GM23248 (cell line): ENCODE results near the gene HAGH. TPM values are rescaled to one million over a fixed set of nuclear protein-coding genes. Genes with fewer than 3 reads are reported as not detected.

ENCODE experiments used
- DNase-seq: peaks from one replicate; pipeline ENCODE4 v3.0.0-alpha.2; 2015
- H2AFZ ChIP-seq: fragments of 200-600 bp; sonication (generic); 2 replicates; pipeline ENCODE4 v1.6.1; 2016; ENCODE audit warnings: antibody characterized with exemption
- H3F3A ChIP-seq: fragments of 200-600 bp; sonication (generic); 2 replicates; pipeline ENCODE4 v1.6.1; 2016; ENCODE audit warnings: mild to moderate bottlenecking, antibody characterized with exemption, mixed run types; ENCODE audit not compliant: insufficient read depth
- H3K27ac ChIP-seq: fragments of 200-600 bp; sonication (generic); 2 replicates; pipeline ENCODE4 v1.5.1; 2016; ENCODE audit warnings: mild to moderate bottlenecking
- H3K27me3 ChIP-seq: fragments of 200-600 bp; sonication (generic); replicated peaks from 2 replicates; pipeline ENCODE4 v1.6.1; 2016; ENCODE audit warnings: mild to moderate bottlenecking; ENCODE audit not compliant: insufficient read depth
- H3K36me3 ChIP-seq: fragments of 200-600 bp; sonication (generic); 2 replicates; pipeline ENCODE4 v1.6.1; 2016; ENCODE audit warnings: low read depth, mild to moderate bottlenecking
- H3K4me1 ChIP-seq: fragments of 200-600 bp; sonication (generic); 2 replicates; pipeline ENCODE4 v1.6.1; 2016; ENCODE audit warnings: mild to moderate bottlenecking; ENCODE audit not compliant: insufficient read depth
- H3K4me2 ChIP-seq: fragments of 200-600 bp; sonication (generic); one replicate; pipeline ENCODE4 v1.6.1; 2016; ENCODE audit warnings: mild to moderate bottlenecking; ENCODE audit not compliant: unreplicated experiment
- H3K4me3 ChIP-seq: fragments of 200-600 bp; sonication (generic); 2 replicates; pipeline ENCODE4 v1.5.1; 2016; ENCODE audit warnings: mild to moderate bottlenecking
- H3K79me2 ChIP-seq: fragments of 200-600 bp; sonication (generic); 2 replicates; pipeline ENCODE4 v1.6.1; 2016; ENCODE audit warnings: mild to moderate bottlenecking; ENCODE audit not compliant: insufficient read depth
- H3K9ac ChIP-seq: fragments of 200-600 bp; sonication (generic); 2 replicates; pipeline ENCODE4 v1.6.1; 2016; ENCODE audit warnings: mild to moderate bottlenecking
- H3K9me2 ChIP-seq: fragments of 200-600 bp; sonication (generic); 2 replicates; pipeline ENCODE4 v1.6.1; 2016; ENCODE audit warnings: mixed run types, mild to moderate bottlenecking, moderate library complexity; ENCODE audit not compliant: insufficient read depth
- H3K9me3 ChIP-seq: fragments of 200-600 bp; sonication (generic); one replicate; pipeline ENCODE4 v1.6.1; 2017; ENCODE audit warnings: low read depth
- H4K20me1 ChIP-seq: fragments of 200-600 bp; sonication (generic); 2 replicates; pipeline ENCODE4 v1.6.0; 2016; ENCODE audit not compliant: insufficient read depth
- EZH2 ChIP-seq: fragments of 200-600 bp; sonication (generic); IDR thresholded peaks from 2 replicates; pipeline ENCODE4 v1.6.1; 2018; ENCODE audit warnings: antibody characterized with exemption, mild to moderate bottlenecking; ENCODE audit not compliant: insufficient read depth, poor library complexity, severe bottlenecking
- EZH2phosphoT487 ChIP-seq: fragments of 200-600 bp; sonication (generic); IDR thresholded peaks from 2 replicates; pipeline ENCODE4 v1.6.1; 2018; ENCODE audit warnings: antibody characterized with exemption, moderate library complexity, mild to moderate bottlenecking, low read depth; ENCODE audit not compliant: insufficient read depth
- WGBS, 2 experiments: methylation state at CpG; one replicate each; pipeline ENCODE4 v1.1.6; 2015 to 2017; ENCODE audit warnings: low lambda C conversion rate in 2 of 2, low coverage in 1 of 2; ENCODE audit errors: missing lambda C conversion rate in 2 of 2; 5-methylcytosine and 5-hydroxymethylcytosine counted together
- in situ Hi-C: fragments of 300-500 bp; cut with MboI; formaldehyde crosslinking; loops from 2 replicates; pipeline ENCODE4 v1.15.0; 2020
- polyA plus RNA-seq: library from polyadenylated mRNA; unstranded; fragments of >200 nt; fragmentation: Nextera tagmentation; extraction: Ambion mirVana; gene quantifications from 2 replicates; pipeline ENCODE4 v1.2.1, GENCODE V29; 2016
- total RNA-seq: library from RNA; depleted of rRNA; stranded (reverse); fragments of >200 nt; shearing (Covaris generic); gene quantifications from 2 replicates; pipeline ENCODE4 v1.2.3, GENCODE V29; 2014

The HAGH gene
- total and polyA plus RNA-seq, 2 experiments from 2014 or later = 48.9 to 76.5 TPM

DNA sequence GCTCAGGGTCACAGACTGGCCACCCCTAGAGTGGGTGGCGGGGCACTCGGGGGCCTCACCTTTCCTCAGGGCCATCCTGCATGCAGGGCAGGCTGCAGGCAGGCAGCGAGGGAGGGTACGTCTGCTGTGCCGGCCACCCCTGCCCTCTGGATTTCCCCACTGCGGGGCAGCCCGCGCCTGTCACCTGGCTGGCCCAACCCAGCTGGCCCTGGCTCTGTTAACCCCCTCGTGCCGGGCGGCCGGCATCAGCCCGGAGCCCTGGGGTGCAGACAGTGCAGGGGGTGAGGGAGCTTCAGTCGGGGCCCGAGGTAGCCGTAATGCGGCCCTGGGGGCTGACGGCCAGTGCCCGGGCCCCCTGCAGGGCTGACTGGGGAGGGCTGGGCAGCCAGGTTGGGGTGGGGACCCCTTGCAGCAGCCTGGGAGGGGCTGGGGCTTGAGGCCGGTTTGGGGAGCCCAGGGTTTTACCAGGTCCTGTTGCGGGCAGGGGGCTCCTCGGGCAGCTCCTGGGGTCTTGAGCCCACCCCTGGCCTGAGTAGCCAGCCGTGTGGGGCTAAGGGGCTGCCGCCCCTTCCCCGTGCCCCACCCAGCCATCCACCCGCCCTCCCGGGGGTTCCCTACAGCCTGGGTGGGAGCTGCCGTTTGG is 32.9 kb downstream of the HAGH start, which contains the start of gene IGFALS:
IGFALS (minus strand) TSS at position 128 of the 643 bp plus-strand sequence; CDS start at position 75, 53 bp downstream.
- WGBS, 2 experiments = 42 to 53% methylated on average over 18 to 21 of the region's 28 CpGs
- DNase-seq = no peak
- no peaks in the 10 kb centered on the region for H3K79me2 ChIP-seq
- no peaks in the 10 kb centered on the region for H4K20me1 ChIP-seq
- H3K27ac ChIP-seq = no peak within 1 kb of the TSS
- no peaks in the 10 kb centered on the region for H3K9me3 ChIP-seq
- H3F3A ChIP-seq = no peaks in the 10 kb centered on the region
- H3K4me1 ChIP-seq = no peaks in the 10 kb centered on the region
- H3K36me3 ChIP-seq = no peaks in the 10 kb centered on the region; the same call in 1 of the 2 replicates
- H3K9me2 ChIP-seq = no peaks in the 10 kb centered on the region
- H2AFZ ChIP-seq = no peak within 1 kb of the TSS
- H3K4me2 ChIP-seq = no peak within 1 kb of the TSS
- no peak within 1 kb of the TSS for H3K4me3 ChIP-seq
- in situ Hi-C loops = no loop called here
- H3K9ac ChIP-seq = no peak within 1 kb of the TSS
- TF ChIP-seq EZH2 (no peak), EZH2phosphoT487 (no peak)
- H3K27me3 ChIP-seq = no peaks in the 10 kb centered on the region

DNA sequence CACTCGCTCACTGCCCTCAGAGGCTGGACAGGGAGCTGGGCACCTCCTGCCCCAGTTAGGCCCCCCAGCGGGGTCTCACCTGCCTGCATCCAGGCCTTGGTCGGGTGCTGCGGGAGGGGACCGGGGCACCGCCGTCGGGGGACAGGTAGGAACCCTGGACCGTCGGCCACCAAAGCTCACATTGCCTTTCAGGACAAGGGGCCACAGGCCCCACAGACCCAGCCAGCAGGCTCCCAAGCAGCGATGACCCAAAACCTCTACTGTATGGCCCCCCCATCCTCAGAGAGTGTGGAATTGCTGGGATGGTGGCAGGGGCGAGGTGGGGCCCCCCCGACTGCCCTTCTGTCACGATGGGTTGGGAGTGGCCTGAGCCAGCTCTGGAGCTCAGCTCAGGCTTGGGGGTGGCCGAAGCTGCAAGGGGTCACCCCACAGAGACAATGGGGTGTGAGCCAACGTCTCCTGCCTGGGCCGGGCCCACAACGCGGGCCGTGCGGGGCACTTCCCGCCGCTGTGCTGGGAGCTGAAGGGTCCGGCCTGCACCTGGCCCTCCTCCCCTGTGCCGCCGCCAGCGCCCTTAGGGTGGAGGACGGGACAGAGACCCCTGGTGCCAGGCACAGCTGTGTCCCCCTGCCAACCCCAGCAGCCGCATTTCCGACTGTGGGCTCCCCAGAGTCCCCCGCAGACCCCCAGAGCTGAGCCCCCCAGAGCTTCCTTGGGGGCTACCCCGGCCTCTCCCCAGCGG is 33.6 kb downstream of the HAGH start:
- H3K36me3 ChIP-seq = no peaks in the 10 kb centered on the region; the same call in 1 of the 2 replicates
- no peak overlapping the region for H3K4me2 ChIP-seq
- H3F3A ChIP-seq = no peaks in the 10 kb centered on the region
- whole genome bisulfite sequencing, 2 experiments = 85% methylated on average over 12 to 33 of the region's 33 CpGs
- no peak overlapping the region for H3K27ac ChIP-seq
- no peaks in the 10 kb centered on the region for H3K9me2 ChIP-seq
- no peak for DNase-seq
- no peaks in the 10 kb centered on the region for H3K79me2 ChIP-seq
- in situ Hi-C loops = no loop called here
- H3K9ac ChIP-seq = no peak overlapping the region
- H3K4me1 ChIP-seq = no peaks in the 10 kb centered on the region
- H2AFZ ChIP-seq = no peak overlapping the region
- H3K27me3 ChIP-seq = no peaks in the 10 kb centered on the region
- H3K4me3 ChIP-seq = no peak overlapping the region
- TF ChIP-seq EZH2 (no peak), EZH2phosphoT487 (no peak)
- no peaks in the 10 kb centered on the region for H3K9me3 ChIP-seq
- H4K20me1 ChIP-seq = no peaks in the 10 kb centered on the region

DNA sequence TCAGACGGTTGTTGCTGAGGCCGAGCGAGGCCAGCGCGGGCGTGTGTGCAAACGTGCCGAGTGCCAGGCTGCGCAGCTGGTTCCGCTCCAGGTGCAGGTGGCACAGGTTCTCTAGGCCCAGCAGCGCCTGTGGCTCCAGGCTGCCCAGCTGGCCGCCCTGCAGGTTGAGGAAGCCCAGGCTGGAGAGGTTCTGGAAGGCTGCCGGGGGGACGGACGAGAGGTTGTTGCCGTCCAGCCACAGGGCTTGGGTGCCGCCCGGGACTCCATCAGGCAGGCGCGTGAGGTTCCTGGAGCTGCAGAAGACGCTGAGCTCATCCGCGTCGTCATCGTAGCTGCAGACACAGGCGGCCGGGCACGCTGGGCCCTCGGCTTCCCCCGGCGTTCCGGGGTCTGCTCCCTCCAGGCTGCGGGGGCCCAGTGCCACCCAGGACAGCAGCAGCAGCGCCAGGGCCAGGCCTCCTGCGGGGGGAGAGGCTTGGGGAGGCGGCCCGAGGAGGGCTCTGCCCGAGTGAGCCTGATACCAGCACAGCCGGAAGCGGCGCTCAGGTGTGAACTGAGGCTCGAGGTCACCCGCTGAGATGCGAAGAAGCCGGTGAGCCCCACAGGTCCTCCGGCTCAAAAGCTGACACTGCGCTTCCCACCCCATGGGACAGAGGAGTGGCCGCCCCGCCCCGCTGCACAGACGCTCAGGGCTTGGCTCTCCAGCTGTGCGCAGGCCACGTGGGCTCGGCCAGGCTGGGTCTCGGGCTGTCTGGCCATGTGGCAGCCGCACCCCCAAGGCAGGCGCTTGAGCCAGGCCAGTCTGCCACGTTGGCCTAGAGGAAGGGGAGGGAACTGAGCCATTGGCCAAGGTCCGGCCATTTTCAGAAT is 34.4 kb downstream of the HAGH start:
- no peaks in the 10 kb centered on the region for H3K9me3 ChIP-seq
- TF ChIP-seq EZH2 (no peak), EZH2phosphoT487 (no peak)
- DNase-seq = no peak
- in situ Hi-C loops = no loop called here
- H3K9me2 ChIP-seq = no peaks in the 10 kb centered on the region
- no peak overlapping the region for H3K27ac ChIP-seq
- H3K4me3 ChIP-seq = no peak overlapping the region
- 83 to 86% methylated on average over 48 to 54 of the region's 59 CpGs for WGBS, 2 experiments
- no peaks in the 10 kb centered on the region for H3K4me1 ChIP-seq
- no peak overlapping the region for H2AFZ ChIP-seq
- no peaks in the 10 kb centered on the region for H4K20me1 ChIP-seq
- H3K4me2 ChIP-seq = no peak overlapping the region
- no peak overlapping the region for H3K9ac ChIP-seq
- no peaks in the 10 kb centered on the region; the same call in 1 of the 2 replicates for H3K36me3 ChIP-seq
- 0 out of 2 replicates have a peak, but pooled peaks cover 3% of the 10 kb centered on the region for H3K79me2 ChIP-seq
- H3F3A ChIP-seq = no peaks in the 10 kb centered on the region
- no peaks in the 10 kb centered on the region for H3K27me3 ChIP-seq

DNA sequence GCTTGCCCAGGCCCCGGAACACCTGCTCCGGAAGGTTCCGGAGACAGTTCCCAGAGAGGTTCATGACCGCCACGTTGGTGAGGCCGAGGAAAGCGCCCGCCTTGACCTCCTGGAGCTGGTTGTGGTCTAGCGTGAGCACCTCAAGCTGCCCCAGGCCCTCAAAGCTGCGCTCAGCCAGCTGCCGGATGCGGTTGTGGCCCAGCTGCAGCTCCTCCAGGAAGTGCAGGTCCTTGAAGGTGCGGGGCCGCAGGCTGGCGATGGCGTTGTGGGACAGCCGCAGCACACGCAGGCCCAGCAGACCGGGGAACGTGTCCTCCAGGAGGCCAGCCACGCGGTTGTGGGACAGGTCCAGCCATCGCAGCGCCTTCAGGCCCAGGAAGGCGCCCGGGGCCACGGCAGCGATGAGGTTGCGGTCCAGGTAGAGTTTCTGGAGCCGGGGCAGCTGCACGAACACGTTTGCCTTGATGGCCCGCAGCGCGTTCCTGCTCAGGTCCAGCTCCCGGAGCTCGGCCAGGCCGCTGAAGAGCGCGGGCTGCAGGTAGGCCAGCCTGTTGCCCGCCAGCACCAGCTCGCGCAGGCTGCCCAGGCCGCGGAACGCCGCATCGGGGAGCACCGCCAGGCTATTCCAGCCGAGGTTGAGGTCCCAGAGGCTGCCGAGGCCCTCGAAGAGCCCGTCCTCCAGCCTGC is 35.2 kb downstream of the HAGH start:
- no peak overlapping the region for H3K4me2 ChIP-seq
- 95 to 96% methylated on average over 46 to 53 of the region's 53 CpGs for WGBS, 2 experiments
- H3K27ac ChIP-seq = no peak overlapping the region
- no peaks in the 10 kb centered on the region for H3K27me3 ChIP-seq
- TF ChIP-seq EZH2 (no peak), EZH2phosphoT487 (no peak)
- H3K9ac ChIP-seq = no peak overlapping the region
- H3K79me2 ChIP-seq = peaks cover 11% of the 10 kb centered on the region
- H3K9me3 ChIP-seq = no peaks in the 10 kb centered on the region
- no peak for DNase-seq
- H3K4me3 ChIP-seq = no peak overlapping the region
- no peaks in the 10 kb centered on the region for H3K9me2 ChIP-seq
- in situ Hi-C loops = no loop called here
- no peak overlapping the region for H2AFZ ChIP-seq
- no peaks in the 10 kb centered on the region for H3F3A ChIP-seq
- no peaks in the 10 kb centered on the region for H4K20me1 ChIP-seq
- H3K4me1 ChIP-seq = no peaks in the 10 kb centered on the region
- no peaks in the 10 kb centered on the region; the same call in 1 of the 2 replicates for H3K36me3 ChIP-seq
